SK-N-SH (cell line): ENCODE data around the gene BNC2. TPM values are rescaled to one million over a fixed set of nuclear protein-coding genes. Genes with fewer than 3 reads are reported as not detected.
A peak's percentile ranks its signal among the peaks of the same experiment; 100 is the strongest.

Experiments
- CTCF ChIA-PET: fragments of 300-600, 350-600 bp; formaldehyde crosslinking; extraction: SDS; loops from one replicate; lab custom pipeline; 2021; lab: Yijun Ruan, JAX
- POLR2A ChIA-PET: fragments of 350-600 bp; sonication (Branson Sonifier 250); formaldehyde crosslinking; extraction: SDS; loops from one replicate; lab custom pipeline; 2020; ENCODE audit warnings: antibody characterized with exemption, inconsistent platforms; lab: Yijun Ruan, JAX
- DNase-seq: peaks from one replicate; pipeline ENCODE4 v3.0.0; 2012
- H2AFZ ChIP-seq: fragments of 200-600 bp; sonication (generic); 2 replicates; pipeline ENCODE4 v1.8.1; 2016; ENCODE audit warnings: antibody characterized with exemption, mild to moderate bottlenecking, low read depth
- H3F3A ChIP-seq: fragments of 200-600 bp; sonication (generic); replicated peaks from 2 replicates; pipeline ENCODE3; 2016; ENCODE audit warnings: antibody characterized with exemption, mild to moderate bottlenecking; ENCODE audit not compliant: insufficient read depth
- H3K27ac ChIP-seq, 2 experiments: fragments of 200-500 bp in 1 of 2; fragments of 200-600 bp in 1 of 2; sonication (Bioruptor generic) in 1 of 2; sonication (generic), shearing (Covaris generic) in 1 of 2; 2 replicates each; pipeline versions ENCODE4 v1.5.1 to v1.6.1; 2014 to 2016; ENCODE audit warnings: low read depth in 2 of 2, inconsistent platforms in 1 of 2, low read length in 1 of 2, mild to moderate bottlenecking in 1 of 2, mixed read lengths in 1 of 2
- H3K27me3 ChIP-seq: fragments of 200-600 bp; sonication (generic), shearing (Covaris generic); 2 replicates; pipeline ENCODE4 v1.6.1; 2016; ENCODE audit warnings: mixed run types; ENCODE audit not compliant: insufficient read depth
- H3K36me3 ChIP-seq, 2 experiments: fragments of 200-500 bp in 1 of 2; fragments of 200-600 bp in 1 of 2; sonication (Bioruptor generic) in 1 of 2; sonication (generic) in 1 of 2; replicated peaks in 1 of 2; 2 replicates each; pipeline versions ENCODE3 to v1.5.1; 2014 to 2016; ENCODE audit warnings: low read length in 1 of 2, mild to moderate bottlenecking in 1 of 2; ENCODE audit not compliant: insufficient read depth in 2 of 2, control insufficient read depth in 1 of 2
- H3K4me1 ChIP-seq, 2 experiments: fragments of 200-500 bp in 1 of 2; fragments of 200-600 bp in 1 of 2; sonication (Bioruptor generic) in 1 of 2; sonication (generic), shearing (Covaris generic) in 1 of 2; 2 replicates each; pipeline versions ENCODE4 v1.5.1 to v1.6.1; 2014 to 2016; ENCODE audit warnings: low read depth in 1 of 2, low read length in 1 of 2, mixed run types in 1 of 2; ENCODE audit not compliant: insufficient read depth in 2 of 2, control insufficient read depth in 1 of 2
- H3K4me2 ChIP-seq: fragments of 200-600 bp; sonication (generic), shearing (Covaris generic); 2 replicates; pipeline ENCODE4 v1.6.1; 2017; ENCODE audit warnings: mixed run types
- H3K4me3 ChIP-seq, 2 experiments: fragments of 200-500 bp in 1 of 2; fragments of 200-600 bp in 1 of 2; sonication (Bioruptor generic) in 1 of 2; sonication (generic), shearing (Covaris generic) in 1 of 2; 2 replicates each; pipeline versions ENCODE4 v1.5.1 to v1.8.1; 2014 to 2016; ENCODE audit warnings: low read depth in 2 of 2, inconsistent platforms in 1 of 2, low read length in 1 of 2, mild to moderate bottlenecking in 1 of 2, mixed read lengths in 1 of 2, moderate library complexity in 1 of 2
- H3K79me2 ChIP-seq: fragments of 200-600 bp; sonication (generic); 2 replicates; pipeline ENCODE4 v1.8.1; 2017; ENCODE audit warnings: mild to moderate bottlenecking; ENCODE audit not compliant: insufficient read depth
- H3K9ac ChIP-seq: fragments of 200-600 bp; sonication (generic); 2 replicates; pipeline ENCODE4 v1.6.1; 2017; ENCODE audit warnings: mixed run types
- H3K9me2 ChIP-seq: fragments of 200-600 bp; sonication (generic); 2 replicates; pipeline ENCODE4 v1.6.1; 2017; ENCODE audit warnings: mixed run types
- H3K9me3 ChIP-seq: fragments of 200-600 bp; sonication (generic); 2 replicates; pipeline ENCODE4 v1.6.1; 2017; ENCODE audit warnings: mixed run types, mild to moderate bottlenecking, moderate library complexity
- H4K20me1 ChIP-seq: fragments of 200-600 bp; sonication (generic); 2 replicates; pipeline ENCODE4 v1.6.1; 2017; ENCODE audit warnings: mild to moderate bottlenecking, mixed run types; ENCODE audit not compliant: insufficient read depth
- CHD2 ChIP-seq: fragments of 150-350 bp; IDR thresholded peaks from 2 replicates; pipeline ENCODE4 v1.6.1; 2018; ENCODE audit warnings: low read length; ENCODE audit not compliant: partially characterized antibody
- ELF1 ChIP-seq: IDR thresholded peaks from 2 replicates; pipeline ENCODE4 v1.4.0; 2012
- EP300 ChIP-seq, 2 experiments: IDR thresholded peaks; 2 replicates each; pipeline versions ENCODE4 v1.4.0 to v1.6.1; 2012; ENCODE audit warnings: borderline replicate concordance in 1 of 2, low read depth in 1 of 2, low read length in 1 of 2
- FOSL2 ChIP-seq: IDR thresholded peaks from 2 replicates; pipeline ENCODE4 v1.4.0; 2012; ENCODE audit warnings: low read depth, mild to moderate bottlenecking, moderate library complexity, borderline replicate concordance
- FOXJ3 ChIP-seq: sonication (generic); formaldehyde crosslinking; IDR thresholded peaks from 2 replicates; pipeline ENCODE4 v1.5.1; 2020; ENCODE audit warnings: mild to moderate bottlenecking, missing genetic modification reagents
- FOXM1 ChIP-seq: IDR thresholded peaks from 2 replicates; pipeline ENCODE4 v1.4.0; 2012; ENCODE audit warnings: low read depth, mild to moderate bottlenecking
- GATA2 ChIP-seq: sonication (generic); formaldehyde crosslinking; IDR thresholded peaks from 2 replicates; pipeline ENCODE4 v1.5.0; 2020; ENCODE audit warnings: mild to moderate bottlenecking, missing genetic modification reagents
- IRF3 ChIP-seq: fragments of 150-350 bp; IDR thresholded peaks from 2 replicates; pipeline ENCODE4 v1.6.1; 2016; ENCODE audit warnings: mild to moderate bottlenecking, low read depth, low read length
- JUND ChIP-seq: IDR thresholded peaks from 2 replicates; pipeline ENCODE4 v1.4.0; 2012
- MEF2A ChIP-seq: IDR thresholded peaks from 2 replicates; pipeline ENCODE4 v1.4.0; 2012; ENCODE audit warnings: low read depth, borderline replicate concordance
- NRF1 ChIP-seq: IDR thresholded peaks from 2 replicates; pipeline ENCODE4 v1.6.1; 2012; ENCODE audit warnings: low read depth, mild to moderate bottlenecking, low read length
- POLR2AphosphoS5 ChIP-seq: IDR thresholded peaks from 2 replicates; pipeline ENCODE4 v1.6.1; 2012; ENCODE audit warnings: low read depth, low read length
- RAD21 ChIP-seq: IDR thresholded peaks from 2 replicates; pipeline ENCODE4 v1.6.1; 2012; ENCODE audit warnings: mild to moderate bottlenecking, low read length
- RCOR1 ChIP-seq: fragments of 150-350 bp; IDR thresholded peaks from 2 replicates; pipeline ENCODE4 v1.6.1; 2017; ENCODE audit warnings: antibody characterized with exemption, low read length
- REST ChIP-seq: IDR thresholded peaks from 2 replicates; pipeline ENCODE4 v1.6.1; 2012; ENCODE audit warnings: mild to moderate bottlenecking, low read depth, low read length, moderate library complexity
- RFX5 ChIP-seq: IDR thresholded peaks from 2 replicates; pipeline ENCODE4 v1.6.1; 2012; ENCODE audit warnings: mild to moderate bottlenecking, improper control_type of control experiment, low read length
- SIN3A ChIP-seq: IDR thresholded peaks from 2 replicates; pipeline ENCODE4 v1.6.1; 2012; ENCODE audit warnings: low read depth, mild to moderate bottlenecking, low read length, moderate library complexity, borderline replicate concordance
- SMC3 ChIP-seq: IDR thresholded peaks from 2 replicates; pipeline ENCODE4 v1.6.1; 2012; ENCODE audit warnings: low read depth, low read length, improper control_type of control experiment
- TCF12 ChIP-seq: IDR thresholded peaks from 2 replicates; pipeline ENCODE4 v1.4.0; 2012
- TEAD4 ChIP-seq: IDR thresholded peaks from 2 replicates; pipeline ENCODE4 v1.4.0; 2012; ENCODE audit warnings: mild to moderate bottlenecking, borderline replicate concordance; ENCODE audit not compliant: insufficient read depth
- USF1 ChIP-seq: IDR thresholded peaks from 2 replicates; pipeline ENCODE4 v1.4.0; 2012; ENCODE audit warnings: low read depth, borderline replicate concordance
- USF2 ChIP-seq: fragments of 150-350 bp; IDR thresholded peaks from 2 replicates; pipeline ENCODE4 v1.6.1; 2017; ENCODE audit warnings: antibody characterized with exemption, low read length, low read depth, borderline replicate concordance
- ZBTB33 ChIP-seq: IDR thresholded peaks from 2 replicates; pipeline ENCODE4 v1.4.0; 2012; ENCODE audit warnings: low read depth, borderline replicate concordance
- WGBS: methylation state at CpG from one replicate; pipeline ENCODE4 v1.1.6; 2017; ENCODE audit warnings: low lambda C conversion rate; 5-methylcytosine and 5-hydroxymethylcytosine counted together
- polyA plus RNA-seq, 3 experiments: library from polyadenylated mRNA; depleted of rRNA; stranded (reverse); fragments of >200 nt; gene quantifications; 2 replicates each; pipeline ENCODE4 v1.2.3, GENCODE V29; 2012

Gene BNC2
- polyA plus RNA-seq, 1 of the 3 experiments (the other 2 are of a cell fraction), result 8.8 TPM

- Histone ChIP-seq H3K4me2 (peak overlapping the region; percentile 64), H3K36me3 (no peaks in the 10 kb centered on the region), H3K4me3 (no peak overlapping the region), H3K79me2 (peaks cover 67% of the 10 kb centered on the region), H3K9me3 (no peaks in the 10 kb centered on the region), H4K20me1 (no peaks in the 10 kb centered on the region), H3K9me2 (no peaks in the 10 kb centered on the region), H3K27me3 (no peaks in the 10 kb centered on the region), H3F3A (no peaks in the 10 kb centered on the region), H3K27ac (peak overlapping the region in 1 of 2 experiments; percentile 28; a peak in 1 of 4 replicates), H3K9ac (no peak overlapping the region), H2AFZ (no peak overlapping the region), H3K4me1 (peaks cover 14 to 20% of the 10 kb centered on the region in 2 experiments; a peak in 3 of 4 replicates)
- POLR2A ChIA-PET, result interaction anchor here (0.6 kb wide), 1 partner anchor 521 kb away, joined by 3 read pairs; no protein-coding TSS in a partner anchor
- peak; percentile 34 for DNase-seq
- TF ChIP-seq SMC3 (no peak), RFX5 (no peak), FOSL2 (no peak), GATA2 (CRISPR knock-in tag) (peak; percentile 44; the same call in 1 of the 2 replicates), TCF12 (peak; percentile 55; the same call in 1 of the 2 replicates), EP300 (IDR thresholded peaks at IDR 0.05; ENCODE audit: borderline replicate concordance in 1 of 2, low read depth in 1 of 2, low read length in 1 of 2) (peak in 1 of 2 experiments; percentile 74; a peak in 1 of 4 replicates), ZBTB33 (no peak), JUND (no peak), MEF2A (no peak), TEAD4 (no peak), REST (no peak), ELF1 (no peak), POLR2AphosphoS5 (peak; percentile 24; the same call in 1 of the 2 replicates), RCOR1 (peak; percentile 96), SIN3A (no peak), IRF3 (no peak), CHD2 (peak; percentile 70), RAD21 (no peak), USF1 (no peak), FOXM1 (no peak), USF2 (no peak), FOXJ3 (CRISPR knock-in tag) (no peak), NRF1 (no peak)
- WGBS, result 55% methylated on average over 10 of the region's 10 CpGs
- CTCF ChIA-PET, result interaction anchor here (1.5 kb wide), 1 partner anchor 132 kb away, joined by 3 read pairs; no protein-coding TSS in a partner anchor
These were observed 191.1 kb downstream of the BNC2 start for GRCh38 chr9:16679327-16679821.
